LNCaP clone FGC (cell line): ENCODE data around the gene ARHGEF37.

Experiments used
- DNase-seq: peaks from one replicate; pipeline ENCODE4 v3.0.0-alpha.2; 2011; ENCODE audit warnings: low read depth
- H3K4me3 ChIP-seq: 2 replicates; pipeline ENCODE4 v1.5.1; 2011; ENCODE audit warnings: mild to moderate bottlenecking, low read depth, low read length, control low read depth
- TF ChIP-seq, protein P1 (sequence below): IDR thresholded peaks from 2 replicates; pipeline ENCODE4 v1.5.1; 2012; ENCODE audit warnings: mild to moderate bottlenecking; ENCODE audit not compliant: control insufficient read depth, insufficient read depth; ENCODE audit errors: extremely low read depth

ARHGEF37 gene

DNA sequence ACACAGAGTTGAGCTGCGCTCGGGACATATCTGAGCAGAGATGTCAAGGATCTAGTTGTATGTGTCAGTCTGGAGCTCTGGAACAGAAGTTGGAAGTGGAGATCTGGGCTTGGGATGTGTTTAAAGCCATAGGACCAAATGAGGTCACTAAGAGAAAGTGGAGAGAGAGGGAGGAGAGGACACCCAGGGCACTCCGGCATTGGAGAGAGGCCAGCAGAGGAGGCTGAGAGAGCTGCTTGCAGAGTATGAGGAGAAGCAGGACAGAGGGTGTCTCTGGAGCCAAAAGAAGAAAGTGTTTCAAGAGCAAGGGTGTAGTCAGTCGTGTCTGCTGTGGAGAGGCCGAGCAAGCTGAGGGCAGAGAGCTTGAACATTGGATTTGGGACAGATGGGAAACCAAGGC is 34.7 kb downstream of the ARHGEF37 start:
- no peak overlapping the region for H3K4me3 ChIP-seq
- DNase-seq: no peak
- TF ChIP-seq, protein P1, sequence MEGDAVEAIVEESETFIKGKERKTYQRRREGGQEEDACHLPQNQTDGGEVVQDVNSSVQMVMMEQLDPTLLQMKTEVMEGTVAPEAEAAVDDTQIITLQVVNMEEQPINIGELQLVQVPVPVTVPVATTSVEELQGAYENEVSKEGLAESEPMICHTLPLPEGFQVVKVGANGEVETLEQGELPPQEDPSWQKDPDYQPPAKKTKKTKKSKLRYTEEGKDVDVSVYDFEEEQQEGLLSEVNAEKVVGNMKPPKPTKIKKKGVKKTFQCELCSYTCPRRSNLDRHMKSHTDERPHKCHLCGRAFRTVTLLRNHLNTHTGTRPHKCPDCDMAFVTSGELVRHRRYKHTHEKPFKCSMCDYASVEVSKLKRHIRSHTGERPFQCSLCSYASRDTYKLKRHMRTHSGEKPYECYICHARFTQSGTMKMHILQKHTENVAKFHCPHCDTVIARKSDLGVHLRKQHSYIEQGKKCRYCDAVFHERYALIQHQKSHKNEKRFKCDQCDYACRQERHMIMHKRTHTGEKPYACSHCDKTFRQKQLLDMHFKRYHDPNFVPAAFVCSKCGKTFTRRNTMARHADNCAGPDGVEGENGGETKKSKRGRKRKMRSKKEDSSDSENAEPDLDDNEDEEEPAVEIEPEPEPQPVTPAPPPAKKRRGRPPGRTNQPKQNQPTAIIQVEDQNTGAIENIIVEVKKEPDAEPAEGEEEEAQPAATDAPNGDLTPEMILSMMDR: no peak

DNA sequence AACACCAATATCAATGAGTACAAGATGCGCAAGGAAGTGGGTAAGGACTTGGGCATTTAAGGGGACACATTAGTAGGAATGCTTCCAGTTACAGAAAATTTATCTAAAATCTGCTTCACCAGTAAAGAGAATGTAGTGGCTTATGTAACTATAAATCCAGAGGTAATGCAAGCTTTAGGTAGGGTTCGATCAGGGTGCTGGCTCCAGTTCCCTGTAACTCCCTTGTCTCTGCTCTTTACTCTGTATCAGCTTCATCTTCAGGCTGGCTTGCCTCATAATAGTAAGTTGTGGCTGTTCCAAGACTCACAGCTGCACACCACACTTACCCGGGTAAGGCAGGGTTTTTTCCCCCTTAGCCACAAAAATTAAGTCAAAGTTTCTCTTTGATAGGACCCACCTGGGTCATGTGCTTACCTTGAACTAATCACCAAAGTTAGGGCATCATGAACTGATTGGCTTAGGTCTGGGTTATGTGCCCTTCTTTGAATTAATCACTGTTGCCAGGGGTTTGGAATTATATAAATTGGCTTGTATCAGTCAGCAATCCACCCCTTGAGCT is 35.5 kb downstream of the ARHGEF37 start:
- TF ChIP-seq, protein P1: no peak
- DNase-seq: no peak
- no peak overlapping the region for H3K4me3 ChIP-seq

DNA sequence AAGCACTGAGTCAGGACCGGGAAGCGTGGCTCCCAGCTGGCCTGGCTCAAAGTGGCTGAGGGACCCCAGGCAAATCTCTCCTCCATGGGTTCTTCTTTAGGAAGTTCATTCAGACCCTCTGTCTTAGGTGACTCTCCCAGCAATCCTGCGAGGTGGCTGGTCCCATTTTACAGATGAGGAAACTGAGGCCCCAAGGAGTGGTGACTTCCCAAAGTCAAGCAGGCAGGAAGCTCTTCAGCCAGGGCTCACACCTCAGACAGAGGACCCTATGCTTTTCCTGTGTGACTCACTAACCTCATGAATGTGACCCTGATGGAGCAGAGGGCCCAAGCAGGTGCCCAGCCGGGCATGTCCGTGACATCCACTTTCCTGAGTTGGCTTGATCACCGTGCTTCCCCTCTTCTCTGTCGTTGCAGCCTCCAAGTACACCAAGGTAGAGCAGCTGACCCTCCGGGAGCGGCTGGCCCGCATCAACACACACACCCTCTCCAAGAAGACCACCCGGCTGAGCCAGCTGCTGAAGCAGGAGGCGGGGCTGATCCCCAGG is 36.5 kb downstream of the ARHGEF37 start:
- TF ChIP-seq, protein P1: no peak

DNA sequence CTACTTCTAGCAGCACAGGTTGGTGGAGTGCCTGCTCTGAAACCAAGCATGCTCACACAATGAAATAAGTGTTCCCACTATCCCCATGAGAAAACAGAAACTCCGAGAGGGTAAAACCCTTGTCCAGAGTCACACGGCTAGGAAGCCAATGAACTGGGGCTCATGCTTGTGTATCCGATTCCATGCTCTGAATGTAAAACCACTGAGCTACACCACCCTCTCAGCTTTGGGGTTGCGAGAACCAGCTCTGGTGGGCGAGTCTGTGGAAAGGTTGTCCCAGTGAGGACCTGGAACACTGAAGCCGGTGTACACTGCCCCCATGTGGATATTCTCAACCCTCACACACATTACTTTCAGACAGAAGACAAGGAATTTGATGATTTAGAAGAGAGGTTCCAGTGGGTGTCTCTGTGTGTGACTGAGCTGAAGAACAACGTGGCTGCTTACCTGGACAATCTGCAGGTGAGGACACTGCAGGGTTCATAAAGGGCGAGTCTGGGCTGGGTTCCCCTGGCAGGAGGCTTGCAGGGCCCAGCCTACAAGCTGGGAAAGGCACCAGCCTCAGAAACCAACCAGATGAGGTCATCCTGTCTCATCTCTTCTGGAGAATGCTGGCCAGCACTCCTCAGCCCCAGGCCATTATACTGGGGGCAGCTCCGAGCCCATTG is 37.4 kb downstream of the ARHGEF37 start:
- TF ChIP-seq, protein P1: peak; percentile 74
- DNase-seq: no peak
- no peak overlapping the region for H3K4me3 ChIP-seq

More for the DNA sequence above, 36.5 kb downstream of the ARHGEF37 start:
- no peak overlapping the region for H3K4me3 ChIP-seq
- no peak for DNase-seq

DNA sequence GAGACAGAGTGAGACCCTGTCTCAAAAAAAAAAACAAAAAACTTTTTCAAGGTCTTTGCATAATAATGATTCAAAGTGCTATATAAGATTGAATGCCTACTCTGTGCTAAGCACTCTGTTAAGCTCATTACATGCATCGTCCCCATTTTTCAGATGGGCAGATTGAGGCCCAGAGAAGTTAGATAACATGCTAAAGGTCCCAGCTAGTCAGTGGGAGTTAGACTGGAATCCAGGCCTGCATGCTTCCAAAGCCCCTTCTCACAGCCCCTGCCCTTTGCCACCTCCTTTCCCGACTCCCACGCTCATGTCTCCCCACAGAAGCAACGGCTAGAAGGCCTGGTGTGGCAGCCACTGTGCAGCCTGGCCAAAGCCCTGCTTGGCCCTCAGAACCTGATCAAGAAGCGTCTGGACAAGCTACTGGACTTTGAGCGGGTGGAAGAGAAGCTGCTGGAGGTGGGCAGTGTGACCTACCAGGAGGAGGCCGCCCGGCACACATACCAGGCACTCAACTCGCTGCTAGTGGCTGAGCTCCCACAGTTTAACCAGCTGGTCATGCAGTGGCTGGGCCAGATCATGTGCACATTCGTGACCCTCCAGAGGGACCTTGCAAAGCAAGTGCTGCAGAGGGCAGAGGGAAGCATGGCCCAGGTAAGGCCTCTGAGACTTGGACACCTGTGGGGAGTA is 40.3 kb downstream of the ARHGEF37 start:
- no peak for DNase-seq
- H3K4me3 ChIP-seq: no peak overlapping the region
- TF ChIP-seq, protein P1: no peak

DNA sequence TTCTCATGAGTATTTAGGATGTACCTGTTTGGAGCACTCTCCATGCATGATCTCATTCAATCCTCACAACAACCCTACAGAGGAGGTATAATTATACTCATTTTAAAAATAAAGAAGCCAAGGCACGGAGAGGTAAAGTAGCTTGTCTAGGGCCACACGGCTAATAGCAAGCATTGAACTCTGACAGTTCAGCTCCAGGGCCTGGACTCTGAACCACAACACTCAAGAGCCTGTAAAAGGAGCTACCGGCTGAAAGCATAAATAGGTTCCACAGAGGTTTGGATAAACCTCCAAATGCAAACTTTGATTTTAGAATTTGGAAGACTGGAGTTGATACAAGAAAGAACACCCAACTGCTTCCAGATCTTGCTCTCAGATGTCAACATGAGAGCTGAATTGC is 41.2 kb downstream of the ARHGEF37 start:
- no peak for DNase-seq
- TF ChIP-seq, protein P1: no peak
- H3K4me3 ChIP-seq: no peak overlapping the region
